ENCODE results near the gene MIB2. TPM values are rescaled to one million over a fixed set of nuclear protein-coding genes. Genes with fewer than 3 reads are reported as not detected.
A peak's percentile ranks its signal among the peaks of the same experiment; 100 is the strongest.

MIB2 gene
- total RNA-seq, 1 donor from 2014 or later: 144 TPM

DNA sequence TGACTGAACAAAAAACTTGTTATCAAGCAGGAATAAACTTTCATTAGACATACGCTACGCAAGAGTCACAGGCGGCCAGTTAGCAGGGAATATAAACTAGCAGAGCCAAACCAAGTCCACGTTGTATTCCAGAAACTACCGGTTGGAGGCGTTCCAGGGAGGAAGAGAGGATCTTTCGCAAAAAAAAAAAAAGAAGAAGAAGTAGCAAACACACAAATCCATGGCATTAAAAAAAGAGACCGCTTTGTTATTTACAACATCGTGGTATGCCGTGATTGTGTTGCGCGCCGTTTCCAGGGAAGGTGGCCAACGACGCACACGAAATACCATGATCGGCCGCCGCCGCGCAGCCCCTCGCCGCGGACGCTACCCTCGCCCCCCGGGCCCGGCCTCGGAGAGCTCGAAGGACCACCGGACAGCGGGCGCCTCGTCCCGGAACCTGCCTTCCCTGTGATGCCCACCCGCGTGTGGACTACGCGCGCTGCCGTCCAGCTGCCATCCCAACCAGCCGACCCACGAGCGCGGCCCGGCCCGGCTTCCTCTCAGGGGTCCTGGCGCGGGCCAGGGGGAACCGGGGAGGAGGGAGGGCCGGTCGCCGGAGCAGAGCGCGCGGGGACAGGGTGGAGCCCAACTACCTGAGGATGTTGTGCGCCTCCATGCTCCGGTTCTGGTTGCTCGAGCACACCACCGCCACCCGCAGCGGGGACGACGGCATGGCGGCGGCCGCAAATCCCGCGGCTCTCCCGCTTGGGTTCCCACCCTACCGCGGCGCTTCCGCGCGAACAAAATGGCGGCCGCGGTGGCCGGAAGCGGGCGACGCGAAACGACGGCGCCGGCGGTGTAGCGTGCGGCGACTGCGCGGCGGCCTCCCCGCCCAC, 41.2 kb upstream of the MIB2 start:
- Mint-ChIP-seq H3K27ac (peak overlapping the region; percentile 97), H3K36me3 (ENCODE audit: insufficient read depth) (peaks cover 7% of the 10 kb centered on the region), H3K27me3 (peaks cover 5% of the 10 kb centered on the region), H3K9me3 (ENCODE audit: low read depth) (no peaks in the 10 kb centered on the region), H3K4me3 (ENCODE audit: low read depth) (peak overlapping the region; percentile 94), H3K4me1 (ENCODE audit: low read depth) (peaks cover 20% of the 10 kb centered on the region)
- TF ChIP-seq, protein P1, sequence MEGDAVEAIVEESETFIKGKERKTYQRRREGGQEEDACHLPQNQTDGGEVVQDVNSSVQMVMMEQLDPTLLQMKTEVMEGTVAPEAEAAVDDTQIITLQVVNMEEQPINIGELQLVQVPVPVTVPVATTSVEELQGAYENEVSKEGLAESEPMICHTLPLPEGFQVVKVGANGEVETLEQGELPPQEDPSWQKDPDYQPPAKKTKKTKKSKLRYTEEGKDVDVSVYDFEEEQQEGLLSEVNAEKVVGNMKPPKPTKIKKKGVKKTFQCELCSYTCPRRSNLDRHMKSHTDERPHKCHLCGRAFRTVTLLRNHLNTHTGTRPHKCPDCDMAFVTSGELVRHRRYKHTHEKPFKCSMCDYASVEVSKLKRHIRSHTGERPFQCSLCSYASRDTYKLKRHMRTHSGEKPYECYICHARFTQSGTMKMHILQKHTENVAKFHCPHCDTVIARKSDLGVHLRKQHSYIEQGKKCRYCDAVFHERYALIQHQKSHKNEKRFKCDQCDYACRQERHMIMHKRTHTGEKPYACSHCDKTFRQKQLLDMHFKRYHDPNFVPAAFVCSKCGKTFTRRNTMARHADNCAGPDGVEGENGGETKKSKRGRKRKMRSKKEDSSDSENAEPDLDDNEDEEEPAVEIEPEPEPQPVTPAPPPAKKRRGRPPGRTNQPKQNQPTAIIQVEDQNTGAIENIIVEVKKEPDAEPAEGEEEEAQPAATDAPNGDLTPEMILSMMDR (IDR thresholded peaks at IDR 0.05; ENCODE audit: unreplicated experiment): peak; percentile 42
- no peak for DNase-seq (ENCODE audit: low spot score, unreplicated experiment)

DNA sequence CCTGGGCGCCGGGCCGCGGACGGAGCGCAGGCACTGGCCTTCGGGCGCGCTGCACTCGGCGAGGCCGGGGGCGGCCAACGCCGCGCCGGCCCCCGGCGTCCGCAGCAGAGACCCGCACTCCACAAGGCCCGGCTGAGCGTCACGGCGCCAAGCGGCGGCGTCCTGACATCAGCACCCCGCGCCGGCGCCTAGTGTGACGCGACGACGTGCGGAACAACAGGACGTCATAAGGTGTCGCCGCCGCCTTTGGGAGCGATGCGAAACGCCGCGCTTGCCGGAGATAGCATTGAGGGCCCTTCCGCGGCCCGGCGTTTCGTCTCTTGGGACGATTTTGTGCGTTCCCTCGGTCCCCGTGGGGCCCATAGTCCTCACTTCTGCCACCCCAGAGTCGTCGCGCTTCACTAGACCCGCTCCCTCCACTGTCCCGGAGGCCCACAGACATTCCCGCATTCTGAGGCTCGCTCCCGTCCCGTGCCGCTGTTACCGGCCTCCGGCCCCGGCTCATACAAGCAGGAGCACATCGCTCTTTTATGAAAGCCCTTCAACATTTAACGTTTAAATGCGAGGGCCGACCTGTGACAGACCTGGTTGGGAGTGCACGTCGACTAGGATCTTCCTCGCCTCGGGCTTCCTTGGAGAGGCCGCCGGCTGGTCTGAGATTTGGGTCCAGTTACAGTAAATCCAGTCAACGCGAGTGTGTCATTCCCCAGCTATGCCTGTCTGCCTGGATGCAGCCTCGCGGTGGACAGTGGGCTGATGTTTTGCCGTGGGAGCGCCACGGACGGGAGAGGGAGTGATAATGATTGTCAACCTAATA, 40.4 kb upstream of the MIB2 start, which contains the start of gene SSU72:
Gene SSU72, minus strand, starts transcription at position 143 of the 817 bp plus-strand sequence. CDS start 306 bp downstream, outside the sequence.
- Mint-ChIP-seq H3K27ac (peak within 1 kb of the TSS; percentile 99), H3K27me3 (peaks cover 5% of the 10 kb centered on the region), H3K4me3 (ENCODE audit: low read depth) (peak within 1 kb of the TSS; percentile 95), H3K36me3 (ENCODE audit: insufficient read depth) (peaks cover 5% of the 10 kb centered on the region), H3K9me3 (ENCODE audit: low read depth) (no peaks in the 10 kb centered on the region), H3K4me1 (ENCODE audit: low read depth) (peaks cover 20% of the 10 kb centered on the region)
- DNase-seq (ENCODE audit: low spot score, unreplicated experiment): peak; percentile 79
- TF ChIP-seq, protein P1 (IDR thresholded peaks at IDR 0.05; ENCODE audit: unreplicated experiment): no peak

DNA sequence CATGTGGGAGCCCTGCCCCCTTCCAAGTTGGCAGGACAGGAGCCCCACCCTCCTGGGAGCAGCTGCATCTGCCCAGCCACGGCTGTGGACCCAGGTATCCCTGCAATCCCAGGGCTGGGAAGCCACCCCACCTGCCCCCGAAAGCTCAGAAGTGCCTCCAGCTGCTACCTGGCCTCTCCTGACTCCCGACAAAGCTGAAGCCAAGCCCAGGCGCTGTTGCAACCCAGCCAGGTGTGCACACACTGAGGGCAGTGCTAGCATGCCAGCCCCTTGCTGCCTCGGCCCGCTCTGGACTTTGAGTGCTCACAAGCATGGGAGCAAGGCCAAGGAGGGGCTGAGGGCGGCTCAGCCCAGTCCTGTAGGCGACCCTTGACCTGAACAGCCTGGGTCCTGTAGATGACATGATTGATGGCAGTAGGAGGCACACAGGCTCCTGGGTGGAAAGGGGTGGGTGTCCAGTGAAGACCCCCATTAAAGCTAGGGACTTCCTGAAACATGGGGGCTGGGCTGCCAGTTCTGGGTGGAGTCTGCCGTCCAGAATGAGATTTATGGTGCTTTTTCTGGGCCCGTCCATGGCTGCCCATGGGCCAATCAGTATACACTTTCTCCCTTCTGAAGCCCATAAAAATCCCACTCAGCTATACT, 37.8 kb upstream of the MIB2 start:
- Mint-ChIP-seq H3K4me3 (ENCODE audit: low read depth) (no peak overlapping the region), H3K4me1 (ENCODE audit: low read depth) (peaks cover 16% of the 10 kb centered on the region)

DNA sequence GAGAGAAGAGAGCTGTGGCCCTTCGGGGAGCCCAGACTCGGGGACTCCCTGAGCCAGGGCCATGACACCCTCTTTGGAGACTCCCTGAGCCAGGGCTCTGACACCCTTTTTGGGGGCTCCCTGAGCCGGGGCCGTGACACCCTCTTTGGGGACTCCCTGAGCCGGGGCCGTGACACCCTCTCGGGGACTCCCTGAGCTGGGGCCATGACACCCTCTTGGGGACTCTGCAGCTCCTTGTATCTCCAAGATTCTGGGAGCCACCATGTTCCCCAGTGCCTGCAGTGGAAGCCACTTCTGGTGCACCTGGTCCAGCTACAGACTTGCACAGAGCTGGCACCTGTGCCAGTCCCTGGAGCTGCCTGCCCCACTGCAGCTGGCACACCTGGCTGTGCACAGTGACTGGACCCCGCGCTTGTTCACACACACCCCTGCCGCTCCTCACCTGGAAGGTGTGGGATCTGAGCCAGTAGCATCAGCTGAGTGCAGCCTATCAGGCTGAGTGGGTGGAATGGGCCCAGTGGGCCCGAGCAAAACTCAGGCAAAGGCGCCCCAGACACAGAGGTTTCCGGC, 36.8 kb upstream of the MIB2 start:
- no peak overlapping the region for H3K27ac Mint-ChIP-seq
- H3K27me3 Mint-ChIP-seq: peaks cover 31% of the 10 kb centered on the region
- H3K4me1 Mint-ChIP-seq (ENCODE audit: low read depth): peaks cover 11% of the 10 kb centered on the region
- no peaks in the 10 kb centered on the region for H3K36me3 Mint-ChIP-seq (ENCODE audit: insufficient read depth)
- no peak overlapping the region for H3K4me3 Mint-ChIP-seq (ENCODE audit: low read depth)
- no peaks in the 10 kb centered on the region for H3K9me3 Mint-ChIP-seq (ENCODE audit: low read depth)
- DNase-seq (ENCODE audit: low spot score, unreplicated experiment): no peak
- TF ChIP-seq, protein P1 (IDR thresholded peaks at IDR 0.05; ENCODE audit: unreplicated experiment): no peak

More for the DNA sequence above, 37.8 kb upstream of the MIB2 start:
- Mint-ChIP-seq H3K36me3 (ENCODE audit: insufficient read depth) (no peaks in the 10 kb centered on the region), H3K27ac (no peak overlapping the region), H3K27me3 (peaks cover 21% of the 10 kb centered on the region), H3K9me3 (ENCODE audit: low read depth) (no peaks in the 10 kb centered on the region)
- no peak for DNase-seq (ENCODE audit: low spot score, unreplicated experiment)
- TF ChIP-seq, protein P1 (IDR thresholded peaks at IDR 0.05; ENCODE audit: unreplicated experiment): no peak
